Right lobe of liver (tissue), 4 donors: Measurements from ENCODE around the gene HMG20B.

Experiments used
- POLR2A ChIP-seq: fragments of 450-650 bp; IDR thresholded peaks from one replicate; pipeline ENCODE4 v1.6.1; 2017; ENCODE audit warnings: antibody characterized with exemption, mild to moderate bottlenecking
- TF ChIP-seq, protein P1 (sequence below), 4 donors: fragments of 200-600 bp in 3 of 4; fragments of 450-650 bp in 1 of 4; IDR thresholded peaks; one replicate each; pipeline versions ENCODE4 v1.5.1 to v1.8.0; 2016 to 2022; ENCODE audit warnings: antibody characterized with exemption in 4 of 4, mild to moderate bottlenecking in 2 of 4
- donor health status: DM: no; HTN: no; CAD: no.
- donor health status: DM: no; HTN: no; CAD: no.
- donor health status: DM: no; HTN: yes; CAD: no.

DNA sequence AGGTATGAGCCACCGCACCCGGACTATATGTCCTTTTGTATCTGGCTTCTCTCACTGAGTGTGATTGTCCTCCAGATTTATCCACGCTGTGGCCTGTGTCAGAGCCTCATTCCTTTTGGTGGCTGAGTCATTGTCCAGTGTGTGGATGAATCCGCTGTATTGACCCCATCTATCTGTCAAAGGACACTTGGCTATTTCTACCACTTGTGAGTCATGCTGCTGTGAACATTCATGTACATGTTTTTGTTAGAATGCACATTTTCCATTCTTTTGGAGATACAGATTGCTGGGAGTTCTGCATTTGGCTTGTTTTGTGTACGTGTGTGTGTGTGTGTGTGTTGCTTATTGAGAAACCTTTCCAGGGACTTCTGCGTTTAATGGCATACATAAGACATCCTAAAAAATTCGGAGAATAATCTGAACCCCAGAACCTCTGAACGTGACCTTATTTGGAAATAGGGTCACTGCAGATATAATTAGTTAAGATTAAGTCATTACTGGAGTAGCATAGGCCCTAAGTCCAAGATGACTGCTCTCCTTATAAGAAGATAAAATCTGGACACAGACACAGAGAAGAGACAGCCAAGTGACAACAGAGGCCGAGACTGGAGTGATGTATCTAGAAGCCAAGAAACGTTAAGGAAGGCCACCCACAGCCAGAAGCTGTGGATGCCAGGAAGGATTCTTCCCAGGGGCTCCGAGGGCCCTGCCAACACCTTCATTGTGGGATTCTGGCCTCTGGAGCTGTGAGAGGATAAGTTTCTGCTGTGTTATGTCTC is 7.6 kb downstream of the HMG20B start:
- TF ChIP-seq, protein P1, sequence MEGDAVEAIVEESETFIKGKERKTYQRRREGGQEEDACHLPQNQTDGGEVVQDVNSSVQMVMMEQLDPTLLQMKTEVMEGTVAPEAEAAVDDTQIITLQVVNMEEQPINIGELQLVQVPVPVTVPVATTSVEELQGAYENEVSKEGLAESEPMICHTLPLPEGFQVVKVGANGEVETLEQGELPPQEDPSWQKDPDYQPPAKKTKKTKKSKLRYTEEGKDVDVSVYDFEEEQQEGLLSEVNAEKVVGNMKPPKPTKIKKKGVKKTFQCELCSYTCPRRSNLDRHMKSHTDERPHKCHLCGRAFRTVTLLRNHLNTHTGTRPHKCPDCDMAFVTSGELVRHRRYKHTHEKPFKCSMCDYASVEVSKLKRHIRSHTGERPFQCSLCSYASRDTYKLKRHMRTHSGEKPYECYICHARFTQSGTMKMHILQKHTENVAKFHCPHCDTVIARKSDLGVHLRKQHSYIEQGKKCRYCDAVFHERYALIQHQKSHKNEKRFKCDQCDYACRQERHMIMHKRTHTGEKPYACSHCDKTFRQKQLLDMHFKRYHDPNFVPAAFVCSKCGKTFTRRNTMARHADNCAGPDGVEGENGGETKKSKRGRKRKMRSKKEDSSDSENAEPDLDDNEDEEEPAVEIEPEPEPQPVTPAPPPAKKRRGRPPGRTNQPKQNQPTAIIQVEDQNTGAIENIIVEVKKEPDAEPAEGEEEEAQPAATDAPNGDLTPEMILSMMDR (IDR thresholded peaks at IDR 0.05): no peak
- TF ChIP-seq POLR2A: no peak
